IPS-15b (cell line): Measurements from ENCODE around the gene PHF13.
"Not testable (repeated sequence)": the region's sequence is repeated elsewhere in the genome, so short reads cannot be mapped to it uniquely, and the experiment has no call there.

Experiments used
- H3K27me3 ChIP-seq: one replicate; pipeline ENCODE4 v1.6.1; 2013; ENCODE audit warnings: low read length; ENCODE audit not compliant: control insufficient read depth, insufficient read depth
- H3K36me3 ChIP-seq: one replicate; pipeline ENCODE4 v1.6.1; 2013; ENCODE audit warnings: low read length; ENCODE audit not compliant: control insufficient read depth, insufficient read depth
- H3K4me1 ChIP-seq: one replicate; pipeline ENCODE4 v1.6.1; 2013; ENCODE audit warnings: mild to moderate bottlenecking, low read length; ENCODE audit not compliant: control insufficient read depth, insufficient read depth
- H3K4me3 ChIP-seq: one replicate; pipeline ENCODE4 v1.5.1; 2013; ENCODE audit warnings: low read depth, low read length
- H3K9ac ChIP-seq: one replicate; pipeline ENCODE4 v1.6.1; 2013; ENCODE audit warnings: low read depth, mild to moderate bottlenecking, low read length
- H3K9me3 ChIP-seq: one replicate; pipeline ENCODE4 v1.6.1; 2013; ENCODE audit warnings: mild to moderate bottlenecking, low read length; ENCODE audit not compliant: control insufficient read depth, insufficient read depth

PHF13 gene

DNA sequence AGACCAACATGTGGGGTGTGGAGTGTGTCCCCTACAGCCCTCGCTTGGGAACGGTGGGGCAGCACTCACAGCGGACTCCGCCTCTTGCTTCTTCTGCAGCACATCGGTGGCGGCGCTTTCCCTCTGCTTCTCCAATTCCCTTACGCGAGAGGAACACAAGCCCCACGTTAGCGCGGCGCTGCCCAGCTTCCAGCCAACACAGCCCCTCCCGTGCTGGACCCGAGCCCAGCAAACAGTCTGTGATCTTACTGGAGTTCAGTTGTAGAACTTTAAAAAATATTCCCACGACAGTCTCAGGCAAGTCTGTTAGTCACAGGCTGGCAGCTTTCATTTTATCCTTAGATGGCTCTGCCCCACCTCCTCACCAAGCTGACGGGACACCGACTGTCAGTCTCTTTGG is 24.7 kb downstream of the PHF13 start:
- H3K36me3 ChIP-seq: peaks cover 53% of the 10 kb centered on the region
- no peaks in the 10 kb centered on the region for H3K27me3 ChIP-seq
- no peaks in the 10 kb centered on the region for H3K4me1 ChIP-seq
- H3K9ac ChIP-seq: no peak overlapping the region
- no peak overlapping the region for H3K4me3 ChIP-seq
- H3K9me3 ChIP-seq: no peaks in the 10 kb centered on the region

DNA sequence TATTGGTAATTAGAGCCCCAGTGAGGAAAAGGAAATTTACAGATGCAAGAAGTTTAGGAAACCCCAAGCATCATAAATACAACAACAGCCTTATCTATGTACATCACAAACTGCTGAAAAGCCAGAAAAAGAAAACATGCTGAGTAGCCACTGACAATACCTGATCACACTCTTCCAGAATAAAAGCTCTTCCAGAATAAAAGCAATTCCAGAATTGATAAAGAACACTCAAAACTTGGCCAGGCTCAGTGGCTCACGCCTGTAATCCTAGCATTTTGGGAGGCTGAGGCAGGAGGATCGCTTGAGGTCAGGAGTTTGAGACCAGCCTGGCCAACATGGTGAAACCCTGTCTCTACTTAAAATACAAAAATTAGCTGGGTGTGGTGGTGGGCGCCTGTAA is 27.3 kb downstream of the PHF13 start:
- H3K27me3 ChIP-seq, H3K4me1 ChIP-seq, H3K9me3 ChIP-seq, H3K4me3 ChIP-seq, H3K9ac ChIP-seq: not testable (repeated sequence)
- peaks cover 58% of the 10 kb centered on the region for H3K36me3 ChIP-seq

DNA sequence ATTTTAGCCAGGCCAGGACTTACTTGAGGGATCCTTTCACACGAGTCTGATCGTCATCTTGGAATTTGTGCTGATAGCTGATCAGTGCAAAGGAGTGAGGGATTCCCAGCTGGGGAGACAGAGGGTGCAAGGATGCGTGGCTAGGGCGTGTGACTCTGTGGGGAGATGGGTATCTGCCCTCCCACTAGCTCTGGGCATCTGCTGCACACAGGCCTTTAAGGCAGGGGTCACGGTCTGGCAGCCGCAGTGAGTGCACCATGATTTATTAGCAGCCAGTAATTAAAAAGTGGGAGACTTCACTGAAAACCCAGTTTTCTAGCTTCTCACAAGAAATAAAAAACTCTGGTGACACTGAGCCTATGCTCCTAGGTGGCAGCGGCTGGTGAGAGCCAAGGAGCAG is 31.5 kb downstream of the PHF13 start:
- no peaks in the 10 kb centered on the region for H3K9me3 ChIP-seq
- H3K36me3 ChIP-seq: peaks cover 33% of the 10 kb centered on the region
- no peaks in the 10 kb centered on the region for H3K4me1 ChIP-seq
- no peak overlapping the region for H3K4me3 ChIP-seq
- H3K27me3 ChIP-seq: no peaks in the 10 kb centered on the region
- no peak overlapping the region for H3K9ac ChIP-seq

DNA sequence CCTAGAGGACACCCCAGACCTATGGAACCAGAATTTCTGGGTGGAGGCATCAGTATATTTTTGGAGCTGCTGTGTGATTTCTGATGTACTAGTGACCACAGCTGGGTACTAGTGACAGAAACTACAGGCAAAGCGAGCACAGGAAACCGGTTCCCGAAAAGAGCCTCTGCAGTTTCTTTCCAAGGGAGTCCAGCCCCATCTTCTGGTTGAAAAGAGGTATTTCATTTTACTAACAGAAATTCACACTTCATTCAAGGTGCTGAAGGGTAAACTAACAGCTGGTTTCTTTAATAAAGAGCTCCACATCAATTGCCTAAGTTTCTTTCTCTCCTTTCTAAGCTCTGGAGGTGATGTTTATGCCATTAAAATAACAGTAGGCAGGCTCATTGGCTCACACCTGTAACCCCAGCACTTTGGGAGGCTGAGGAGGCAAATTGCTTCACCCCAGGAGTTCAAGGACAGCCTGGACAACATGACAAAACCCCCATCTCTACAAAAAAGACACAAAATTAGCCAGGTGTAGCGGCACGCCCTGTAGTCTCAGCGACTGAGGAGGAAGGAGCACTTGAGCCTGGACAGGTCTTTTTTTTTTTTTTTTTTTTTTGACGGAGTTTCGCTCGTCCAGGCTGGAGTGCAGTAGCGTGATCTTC is 33.1 kb downstream of the PHF13 start:
- H3K27me3 ChIP-seq: no peaks in the 10 kb centered on the region
- H3K36me3 ChIP-seq: peaks cover 39% of the 10 kb centered on the region
- H3K4me1 ChIP-seq: no peaks in the 10 kb centered on the region
- H3K9ac ChIP-seq: no peak overlapping the region
- no peaks in the 10 kb centered on the region for H3K9me3 ChIP-seq
- H3K4me3 ChIP-seq: no peak overlapping the region

DNA sequence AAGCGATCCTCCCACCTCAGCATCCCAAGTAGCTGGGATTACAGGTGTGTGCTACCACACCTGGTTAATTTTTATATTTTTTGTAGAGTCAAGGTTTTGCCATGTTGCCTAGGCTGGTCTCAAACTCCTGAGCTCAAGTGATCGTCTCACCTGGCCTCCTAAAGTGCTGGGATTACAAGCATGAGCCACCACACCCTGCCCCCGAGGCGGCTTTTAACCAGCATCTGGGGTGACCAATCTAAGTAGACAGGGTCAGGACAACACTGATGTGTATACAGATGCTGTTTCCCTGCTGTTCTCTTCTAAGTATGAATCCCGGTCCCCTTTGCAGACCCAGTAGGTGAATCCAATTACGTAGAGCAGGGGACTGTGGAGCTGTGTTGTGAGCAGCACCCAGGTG is 35.0 kb downstream of the PHF13 start:
- H3K9me3 ChIP-seq: no peaks in the 10 kb centered on the region
- no peaks in the 10 kb centered on the region for H3K4me1 ChIP-seq
- peaks cover 43% of the 10 kb centered on the region for H3K36me3 ChIP-seq
- no peak overlapping the region for H3K9ac ChIP-seq
- H3K27me3 ChIP-seq: no peaks in the 10 kb centered on the region
- no peak overlapping the region for H3K4me3 ChIP-seq

DNA sequence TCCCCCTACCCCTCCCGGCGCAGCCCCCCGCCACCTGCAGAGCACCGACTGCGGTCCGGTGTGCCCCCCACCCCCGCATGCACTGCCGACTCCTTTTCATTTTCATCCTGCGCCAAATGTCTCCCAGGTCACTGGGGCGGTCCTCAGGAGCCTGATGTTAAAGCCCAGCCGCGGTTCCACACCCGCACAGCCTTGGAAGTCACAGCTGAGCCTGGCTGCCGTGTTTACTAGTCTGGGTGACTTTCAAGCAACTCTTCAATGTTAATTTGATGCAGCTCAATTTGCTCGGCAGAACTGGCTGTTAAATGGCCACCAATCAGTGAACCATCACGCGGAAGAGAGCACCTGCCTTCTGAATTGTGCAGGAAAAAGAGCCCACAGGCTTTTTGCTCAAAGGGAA is 38.4 kb downstream of the PHF13 start:
- no peaks in the 10 kb centered on the region for H3K27me3 ChIP-seq
- no peak overlapping the region for H3K4me3 ChIP-seq
- no peaks in the 10 kb centered on the region for H3K9me3 ChIP-seq
- H3K9ac ChIP-seq: no peak overlapping the region
- H3K4me1 ChIP-seq: no peaks in the 10 kb centered on the region
- H3K36me3 ChIP-seq: peaks cover 26% of the 10 kb centered on the region

DNA sequence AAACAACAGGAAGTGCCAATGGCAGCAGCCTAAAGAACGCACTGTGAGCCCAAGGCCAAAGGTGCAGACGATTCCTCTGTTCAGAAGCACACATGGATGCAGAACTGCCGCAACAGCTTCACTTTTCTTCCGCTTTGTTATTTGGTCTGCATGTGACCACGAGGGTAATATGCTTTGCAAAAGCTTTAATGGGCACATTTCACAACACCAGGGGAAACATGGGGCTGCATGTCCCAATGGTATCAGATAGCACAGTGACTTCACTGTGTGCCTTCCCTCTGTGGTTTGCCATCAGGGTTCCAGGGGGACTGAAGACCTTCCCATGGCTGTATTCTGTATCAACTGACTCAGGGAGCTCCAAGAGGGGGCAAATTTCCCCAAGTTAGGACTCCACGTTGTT is 39.5 kb downstream of the PHF13 start:
- H3K4me1 ChIP-seq: no peaks in the 10 kb centered on the region
- H3K9me3 ChIP-seq: no peaks in the 10 kb centered on the region
- H3K36me3 ChIP-seq: peaks cover 26% of the 10 kb centered on the region
- H3K4me3 ChIP-seq: no peak overlapping the region
- no peak overlapping the region for H3K9ac ChIP-seq
- H3K27me3 ChIP-seq: no peaks in the 10 kb centered on the region

DNA sequence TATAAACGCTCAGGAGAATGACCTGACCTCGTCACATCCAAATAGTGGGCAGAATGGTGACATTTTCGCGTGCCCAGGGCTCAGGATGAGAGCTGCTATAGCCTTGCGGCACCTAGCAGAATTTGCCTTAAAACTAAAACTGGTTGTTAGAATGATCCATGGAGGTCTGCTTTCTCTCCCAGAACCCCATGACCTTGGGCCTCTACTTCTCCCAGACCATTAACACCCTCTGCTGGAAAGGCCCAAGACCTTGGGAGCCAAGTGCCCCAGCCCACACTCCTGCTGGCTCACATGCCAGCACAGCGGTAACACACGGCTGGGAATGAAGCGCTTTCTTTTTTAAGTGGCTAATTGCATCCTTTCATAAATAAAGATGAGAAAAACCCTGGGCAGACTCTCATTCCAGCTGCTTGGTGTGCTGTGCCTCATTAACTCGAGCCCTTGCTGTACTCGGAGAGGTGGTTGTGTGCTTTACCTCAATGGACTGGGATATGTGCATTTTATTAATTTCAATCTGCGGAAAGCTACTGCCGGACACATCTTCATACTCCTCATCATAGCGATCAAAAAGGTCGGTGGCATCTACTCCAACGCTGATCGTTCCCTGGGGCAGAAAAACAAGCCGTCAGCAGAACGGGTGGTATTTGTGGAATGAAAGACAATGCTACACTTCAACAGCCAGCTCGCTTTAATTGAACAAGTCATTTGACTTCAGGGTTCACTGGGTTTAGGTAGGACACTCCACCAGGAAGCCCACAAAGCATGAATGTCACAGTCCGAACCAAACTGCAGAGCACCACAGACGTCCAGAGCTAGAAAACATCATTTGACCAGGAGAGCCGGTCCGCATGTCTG is 40.1 kb downstream of the PHF13 start:
- H3K9ac ChIP-seq: peak overlapping the region; percentile 26
- no peak overlapping the region for H3K4me3 ChIP-seq
- no peaks in the 10 kb centered on the region for H3K4me1 ChIP-seq
- no peaks in the 10 kb centered on the region for H3K27me3 ChIP-seq
- peaks cover 26% of the 10 kb centered on the region for H3K36me3 ChIP-seq
- H3K9me3 ChIP-seq: no peaks in the 10 kb centered on the region

DNA sequence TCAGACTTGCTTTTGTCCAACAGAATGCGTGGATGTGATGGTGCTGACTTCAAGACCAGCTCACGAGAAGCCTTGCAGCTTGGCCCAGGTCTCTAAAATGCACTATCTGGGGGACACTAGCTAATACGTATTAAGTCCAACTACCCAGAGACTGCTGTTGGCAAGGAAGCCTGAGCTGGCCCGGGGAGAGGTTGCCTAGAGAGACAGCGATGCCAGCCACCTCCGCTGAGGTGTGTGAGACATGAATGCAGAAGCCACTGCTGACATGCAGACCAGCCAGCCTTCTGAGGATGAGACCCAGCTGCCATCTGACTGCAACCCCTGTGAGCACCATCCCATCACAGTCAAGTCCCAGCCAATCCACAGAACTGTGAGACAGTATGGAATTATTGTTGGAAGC is 43.6 kb downstream of the PHF13 start:
- no peaks in the 10 kb centered on the region for H3K4me1 ChIP-seq
- H3K27me3 ChIP-seq: no peaks in the 10 kb centered on the region
- H3K9me3 ChIP-seq: no peaks in the 10 kb centered on the region
- no peak overlapping the region for H3K4me3 ChIP-seq
- H3K36me3 ChIP-seq: peaks cover 20% of the 10 kb centered on the region
- no peak overlapping the region for H3K9ac ChIP-seq

DNA sequence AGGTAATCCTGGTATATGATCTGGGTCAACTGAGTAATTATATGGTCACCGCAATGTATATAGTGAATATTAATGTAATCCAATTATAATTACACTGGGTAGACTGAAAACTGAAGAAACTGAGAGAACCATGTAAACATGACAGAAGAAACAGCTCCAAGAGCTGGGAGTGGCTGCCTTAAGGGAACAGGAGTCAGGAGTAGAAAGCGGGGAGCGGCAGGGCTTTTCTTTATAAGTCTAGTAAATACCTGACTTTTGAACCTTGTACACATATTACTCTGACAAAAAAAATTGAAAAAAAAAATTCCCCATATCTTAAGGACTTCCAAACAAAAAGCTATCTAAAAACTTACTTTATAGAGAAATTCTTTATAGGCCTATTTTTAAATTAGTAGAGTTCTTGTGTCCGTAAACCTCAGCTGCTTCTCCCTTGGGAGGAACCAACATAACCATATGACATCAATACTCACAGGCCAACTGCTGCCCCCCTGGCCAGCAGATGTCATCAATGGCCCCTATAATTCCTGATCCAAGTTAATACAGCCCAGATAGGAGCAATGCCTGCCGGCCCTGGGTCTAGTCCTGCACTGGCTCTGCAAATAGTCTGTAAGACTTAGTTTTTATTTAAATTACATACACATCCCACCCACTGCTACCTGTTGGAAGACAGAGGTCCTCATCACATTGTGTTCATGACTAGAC is 45.0 kb downstream of the PHF13 start:
- no peak overlapping the region for H3K4me3 ChIP-seq
- no peak overlapping the region for H3K9ac ChIP-seq
- H3K27me3 ChIP-seq: no peaks in the 10 kb centered on the region
- H3K4me1 ChIP-seq: no peaks in the 10 kb centered on the region
- no peaks in the 10 kb centered on the region for H3K9me3 ChIP-seq
- peaks cover 9% of the 10 kb centered on the region for H3K36me3 ChIP-seq

DNA sequence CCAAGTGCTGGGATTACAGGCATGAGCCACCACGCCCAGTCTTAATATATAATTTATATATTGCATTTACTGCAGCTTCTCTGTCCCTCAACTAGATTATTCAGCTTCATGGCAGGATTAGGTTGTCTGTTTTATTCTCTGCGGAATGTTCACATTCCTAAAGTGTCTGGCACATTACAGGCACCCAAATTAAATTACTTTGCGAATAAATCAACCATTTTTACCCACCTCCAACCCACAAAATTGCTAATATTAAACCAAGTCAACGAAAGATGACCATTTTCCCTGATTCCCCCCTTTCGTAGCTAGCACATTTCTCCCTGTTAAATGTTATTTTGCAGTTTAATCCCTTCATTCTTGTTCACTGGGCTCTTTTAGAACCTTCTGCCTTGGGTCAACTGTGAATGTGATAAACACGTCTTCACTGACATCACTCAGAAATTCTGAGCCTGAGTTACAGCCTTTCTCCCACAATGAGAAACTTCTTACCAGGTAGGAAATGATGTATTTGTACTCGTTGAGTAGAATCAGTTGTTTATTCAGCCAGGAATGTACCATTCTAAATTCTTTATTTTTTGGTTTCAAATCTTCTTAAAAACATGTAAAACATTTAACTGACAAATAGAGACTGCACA is 47.0 kb downstream of the PHF13 start:
- Histone ChIP-seq H3K36me3 (peaks cover 9% of the 10 kb centered on the region), H3K9me3 (no peaks in the 10 kb centered on the region), H3K4me3 (no peak overlapping the region), H3K27me3 (no peaks in the 10 kb centered on the region), H3K9ac (no peak overlapping the region), H3K4me1 (no peaks in the 10 kb centered on the region)
